ENCODE results near the gene MAOA.
"Not testable (repeated sequence)": the region's sequence is repeated elsewhere in the genome, so short reads cannot be mapped to it uniquely, and the experiment has no call there.

Gene MAOA

DNA sequence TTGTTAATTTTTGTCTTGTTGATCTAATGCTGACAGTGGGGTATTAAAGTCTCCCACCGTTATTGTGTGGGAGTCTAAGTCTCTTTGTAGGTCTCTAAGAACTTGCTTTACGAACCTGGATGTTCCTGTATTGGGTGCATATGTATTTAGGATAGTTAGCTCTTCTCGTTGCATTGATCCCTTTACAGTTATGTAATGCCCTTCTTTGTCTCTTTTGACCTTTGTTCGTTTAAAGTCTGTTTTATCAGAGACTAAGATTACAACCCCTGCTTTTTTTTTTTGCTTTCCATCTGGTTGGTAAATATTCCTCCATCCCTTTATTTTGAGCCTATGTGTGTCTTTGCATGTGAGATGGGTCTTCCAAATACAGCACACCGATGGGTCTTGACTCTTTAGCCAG lies 69.1 kb downstream of the MAOA start:
- not testable (repeated sequence) for H3K27me3 ChIP-seq (ENCODE audit: control insufficient read depth in 3 of 3, insufficient read depth in 3 of 3, low read depth in 1 of 3, low read length in 3 of 3); H2BK15ac ChIP-seq (ENCODE audit: low read length); DNase-seq (ENCODE audit: low spot score); H2AK5ac ChIP-seq (ENCODE audit: low read depth, low read length); H2BK5ac ChIP-seq (ENCODE audit: low read length); H3K4ac ChIP-seq (ENCODE audit: low read length); H3K27ac ChIP-seq (replicated peaks; ENCODE audit: low read length); H2BK120ac ChIP-seq (ENCODE audit: low read depth, low read length); H4K91ac ChIP-seq (ENCODE audit: low read depth, low read length, poor library complexity); H3K79me1 ChIP-seq (ENCODE audit: low read depth, low read length); H3K18ac ChIP-seq (ENCODE audit: low read length); H3K36me3 ChIP-seq (replicated peaks in 1 of 2; ENCODE audit: control insufficient read depth in 2 of 2, insufficient read depth in 2 of 2, low read length in 2 of 2); H3K4me3 ChIP-seq (ENCODE audit: low read length in 2 of 2); H4K8ac ChIP-seq (ENCODE audit: low read depth, low read length); H2AFZ ChIP-seq (ENCODE audit: low read length); H3K4me1 ChIP-seq (ENCODE audit: control insufficient read depth in 2 of 2, insufficient read depth in 1 of 2, low read depth in 1 of 2, low read length in 2 of 2); H3K4me2 ChIP-seq (ENCODE audit: insufficient read depth, low read length, poor library complexity, severe bottlenecking); H2BK12ac ChIP-seq (ENCODE audit: low read length); H3K9ac ChIP-seq (ENCODE audit: low read depth, low read length, poor library complexity); H3K9me3 ChIP-seq (replicated peaks in 1 of 2; ENCODE audit: control insufficient read depth in 2 of 2, insufficient read depth in 1 of 2, low read depth in 1 of 2, low read length in 2 of 2); H3K23ac ChIP-seq (ENCODE audit: low read depth, low read length, poor library complexity); H3K14ac ChIP-seq (ENCODE audit: low read length)
- no CpG with 5 or more reads among the region's 5 CpGs for WGBS, 2 donors (ENCODE audit: extremely low coverage in 2 of 2, insufficient read length in 2 of 2, insufficient replicate concordance in 1 of 2)

DNA sequence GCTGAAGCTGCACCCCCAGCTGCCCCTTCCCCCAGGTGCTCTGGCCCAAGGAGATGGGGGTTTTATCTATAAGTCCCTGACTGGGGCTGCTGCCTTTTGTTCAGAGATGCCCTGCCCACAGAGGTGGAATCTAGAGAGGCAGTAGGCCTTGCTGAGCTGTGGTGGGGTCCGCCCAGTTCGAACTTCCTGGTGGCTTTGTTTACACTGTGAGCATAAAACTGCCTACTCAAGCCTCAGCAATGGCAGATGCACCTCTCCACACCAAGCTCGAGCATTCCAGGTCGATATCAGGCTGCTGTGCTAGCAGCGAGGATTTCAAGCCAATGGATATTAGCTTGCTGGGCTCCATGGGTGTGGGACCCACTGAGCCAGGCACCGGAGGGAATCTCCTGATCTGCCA lies 71.2 kb downstream of the MAOA start:
- H2BK120ac ChIP-seq (ENCODE audit: low read depth, low read length); H3K27ac ChIP-seq (replicated peaks; ENCODE audit: low read length); H3K14ac ChIP-seq (ENCODE audit: low read length); H3K23ac ChIP-seq (ENCODE audit: low read depth, low read length, poor library complexity); H3K36me3 ChIP-seq (replicated peaks in 1 of 2; ENCODE audit: control insufficient read depth in 2 of 2, insufficient read depth in 2 of 2, low read length in 2 of 2); H3K4ac ChIP-seq (ENCODE audit: low read length); H3K79me1 ChIP-seq (ENCODE audit: low read depth, low read length); H2BK5ac ChIP-seq (ENCODE audit: low read length); H3K4me2 ChIP-seq (ENCODE audit: insufficient read depth, low read length, poor library complexity, severe bottlenecking); H3K18ac ChIP-seq (ENCODE audit: low read length); H3K9ac ChIP-seq (ENCODE audit: low read depth, low read length, poor library complexity); H3K4me1 ChIP-seq (ENCODE audit: control insufficient read depth in 2 of 2, insufficient read depth in 1 of 2, low read depth in 1 of 2, low read length in 2 of 2); H3K4me3 ChIP-seq (ENCODE audit: low read length in 2 of 2); H2BK15ac ChIP-seq (ENCODE audit: low read length); H4K91ac ChIP-seq (ENCODE audit: low read depth, low read length, poor library complexity); H3K27me3 ChIP-seq (ENCODE audit: control insufficient read depth in 3 of 3, insufficient read depth in 3 of 3, low read depth in 1 of 3, low read length in 3 of 3); DNase-seq (ENCODE audit: low spot score); H2AFZ ChIP-seq (ENCODE audit: low read length); H2AK5ac ChIP-seq (ENCODE audit: low read depth, low read length); H3K9me3 ChIP-seq (replicated peaks in 1 of 2; ENCODE audit: control insufficient read depth in 2 of 2, insufficient read depth in 1 of 2, low read depth in 1 of 2, low read length in 2 of 2); H2BK12ac ChIP-seq (ENCODE audit: low read length); H4K8ac ChIP-seq (ENCODE audit: low read depth, low read length): not testable (repeated sequence)
- WGBS, 2 donors (ENCODE audit: extremely low coverage in 2 of 2, insufficient read length in 2 of 2, insufficient replicate concordance in 1 of 2), result no CpG with 5 or more reads among the region's 6 CpGs

DNA sequence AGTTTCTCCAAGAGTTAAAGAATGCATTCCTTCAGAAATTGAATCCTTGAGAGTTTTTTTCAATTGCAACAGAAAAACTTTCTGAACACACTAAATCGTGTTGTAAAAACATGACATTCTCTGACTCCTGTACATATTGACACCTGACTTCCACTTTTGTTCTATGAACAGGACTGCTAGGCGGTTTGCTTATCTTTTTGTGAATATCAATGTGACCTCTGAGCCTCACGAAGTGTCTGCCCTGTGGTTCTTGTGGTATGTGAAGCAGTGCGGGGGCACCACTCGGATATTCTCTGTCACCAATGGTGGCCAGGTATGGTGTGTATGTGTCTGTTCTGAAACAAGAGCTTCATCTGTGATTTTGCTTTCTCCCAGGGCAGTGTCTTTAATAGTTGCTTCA lies 71.9 kb downstream of the MAOA start:
- Histone ChIP-seq H3K4me2 (ENCODE audit: insufficient read depth, low read length, poor library complexity, severe bottlenecking) (no peak overlapping the region), H3K4me3 (ENCODE audit: low read length in 2 of 2) (no peak overlapping the region), H3K79me1 (ENCODE audit: low read depth, low read length) (no peaks in the 10 kb centered on the region), H4K8ac (ENCODE audit: low read depth, low read length) (no peak overlapping the region), H3K27me3 (ENCODE audit: control insufficient read depth in 3 of 3, insufficient read depth in 3 of 3, low read depth in 1 of 3, low read length in 3 of 3) (no peaks in the 10 kb centered on the region), H2BK15ac (ENCODE audit: low read length) (no peak overlapping the region), H3K18ac (ENCODE audit: low read length) (no peak overlapping the region), H2BK12ac (ENCODE audit: low read length) (no peak overlapping the region), H2AK5ac (ENCODE audit: low read depth, low read length) (no peak overlapping the region), H3K9me3 (replicated peaks in 1 of 2; ENCODE audit: control insufficient read depth in 2 of 2, insufficient read depth in 1 of 2, low read depth in 1 of 2, low read length in 2 of 2) (no peaks in the 10 kb centered on the region), H2BK120ac (ENCODE audit: low read depth, low read length) (no peak overlapping the region), H3K14ac (ENCODE audit: low read length) (no peak overlapping the region), H2BK5ac (ENCODE audit: low read length) (no peak overlapping the region), H3K4ac (ENCODE audit: low read length) (no peak overlapping the region), H4K91ac (ENCODE audit: low read depth, low read length, poor library complexity) (no peak overlapping the region), H3K23ac (ENCODE audit: low read depth, low read length, poor library complexity) (no peak overlapping the region), H2AFZ (ENCODE audit: low read length) (no peak overlapping the region), H3K27ac (replicated peaks; ENCODE audit: low read length) (no peak overlapping the region), H3K36me3 (replicated peaks in 1 of 2; ENCODE audit: control insufficient read depth in 2 of 2, insufficient read depth in 2 of 2, low read length in 2 of 2) (no peaks in the 10 kb centered on the region), H3K9ac (ENCODE audit: low read depth, low read length, poor library complexity) (no peak overlapping the region), H3K4me1 (ENCODE audit: control insufficient read depth in 2 of 2, insufficient read depth in 1 of 2, low read depth in 1 of 2, low read length in 2 of 2) (no peaks in the 10 kb centered on the region)
- no peak for DNase-seq (ENCODE audit: low spot score)
- no CpG with 5 or more reads among the region's 5 CpGs for WGBS, 2 donors (ENCODE audit: extremely low coverage in 2 of 2, insufficient read length in 2 of 2, insufficient replicate concordance in 1 of 2)

DNA sequence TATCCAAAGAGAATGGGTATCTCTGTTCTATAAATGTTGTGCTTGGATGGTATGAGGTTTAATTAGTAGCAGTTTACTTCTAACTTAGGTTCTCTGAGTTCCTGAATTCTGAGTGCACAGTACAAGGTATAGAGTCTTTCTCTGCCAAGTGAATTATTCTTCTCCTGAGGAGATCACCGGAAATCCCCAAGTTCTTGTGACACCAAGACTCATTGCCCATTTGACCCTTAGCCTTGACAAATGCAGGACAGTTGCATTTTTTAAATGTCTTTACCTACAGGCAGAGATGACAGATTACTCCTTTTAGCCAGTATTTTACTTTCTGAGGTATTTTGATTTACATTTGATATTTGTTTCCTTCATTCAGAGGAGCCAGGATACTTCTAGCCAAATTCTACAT lies 72.9 kb downstream of the MAOA start:
- DNase-seq (ENCODE audit: low spot score), result no peak
- WGBS, 2 donors (ENCODE audit: extremely low coverage in 2 of 2, insufficient read length in 2 of 2, insufficient replicate concordance in 1 of 2), result no CpG with 5 or more reads among the region's 1 CpG
- H4K91ac ChIP-seq (ENCODE audit: low read depth, low read length, poor library complexity), result no peak overlapping the region
- no peak overlapping the region for H3K9ac ChIP-seq (ENCODE audit: low read depth, low read length, poor library complexity)
- H3K27me3 ChIP-seq (ENCODE audit: control insufficient read depth in 3 of 3, insufficient read depth in 3 of 3, low read depth in 1 of 3, low read length in 3 of 3), result no peaks in the 10 kb centered on the region
- H3K79me1 ChIP-seq (ENCODE audit: low read depth, low read length), result no peaks in the 10 kb centered on the region
- H3K4me2 ChIP-seq (ENCODE audit: insufficient read depth, low read length, poor library complexity, severe bottlenecking), result no peak overlapping the region
- no peak overlapping the region for H4K8ac ChIP-seq (ENCODE audit: low read depth, low read length)
- no peak overlapping the region for H2BK15ac ChIP-seq (ENCODE audit: low read length)
- H3K4ac ChIP-seq (ENCODE audit: low read length), result no peak overlapping the region
- no peak overlapping the region for H3K4me3 ChIP-seq (ENCODE audit: low read length in 2 of 2)
- H3K14ac ChIP-seq (ENCODE audit: low read length), result no peak overlapping the region
- no peaks in the 10 kb centered on the region for H3K9me3 ChIP-seq (replicated peaks in 1 of 2; ENCODE audit: control insufficient read depth in 2 of 2, insufficient read depth in 1 of 2, low read depth in 1 of 2, low read length in 2 of 2)
- H3K23ac ChIP-seq (ENCODE audit: low read depth, low read length, poor library complexity), result no peak overlapping the region
- H3K27ac ChIP-seq (replicated peaks; ENCODE audit: low read length), result no peak overlapping the region
- no peak overlapping the region for H3K18ac ChIP-seq (ENCODE audit: low read length)
- H2BK12ac ChIP-seq (ENCODE audit: low read length), result no peak overlapping the region
- H2BK120ac ChIP-seq (ENCODE audit: low read depth, low read length), result no peak overlapping the region
- no peaks in the 10 kb centered on the region for H3K4me1 ChIP-seq (ENCODE audit: control insufficient read depth in 2 of 2, insufficient read depth in 1 of 2, low read depth in 1 of 2, low read length in 2 of 2)
- H2AFZ ChIP-seq (ENCODE audit: low read length), result no peak overlapping the region
- H2BK5ac ChIP-seq (ENCODE audit: low read length), result no peak overlapping the region
- H3K36me3 ChIP-seq (replicated peaks in 1 of 2; ENCODE audit: control insufficient read depth in 2 of 2, insufficient read depth in 2 of 2, low read length in 2 of 2), result no peaks in the 10 kb centered on the region
- no peak overlapping the region for H2AK5ac ChIP-seq (ENCODE audit: low read depth, low read length)

Data from neuronal stem cell (in vitro differentiated cells).